A673 (cell line): Measurements from ENCODE around the gene RNF183.

Experiments
- EZH2 ChIP-seq: fragments of 200-600 bp; sonication (generic); IDR thresholded peaks from 2 replicates; pipeline ENCODE4 v1.6.1; 2017; ENCODE audit warnings: borderline replicate concordance, low read depth, mild to moderate bottlenecking, mixed read lengths, antibody characterized with exemption, low read length; ENCODE audit not compliant: poor library complexity, severe bottlenecking
- TF ChIP-seq, protein P1 (sequence below): fragments of 300-800, 200-600 bp; sonication (generic); conservative IDR thresholded peaks from 2 replicates; pipeline ENCODE4 v1.5.1; 2017; ENCODE audit warnings: low read depth, mild to moderate bottlenecking, antibody characterized with exemption, low read length, moderate library complexity, mixed read lengths

- TF ChIP-seq, protein P1, sequence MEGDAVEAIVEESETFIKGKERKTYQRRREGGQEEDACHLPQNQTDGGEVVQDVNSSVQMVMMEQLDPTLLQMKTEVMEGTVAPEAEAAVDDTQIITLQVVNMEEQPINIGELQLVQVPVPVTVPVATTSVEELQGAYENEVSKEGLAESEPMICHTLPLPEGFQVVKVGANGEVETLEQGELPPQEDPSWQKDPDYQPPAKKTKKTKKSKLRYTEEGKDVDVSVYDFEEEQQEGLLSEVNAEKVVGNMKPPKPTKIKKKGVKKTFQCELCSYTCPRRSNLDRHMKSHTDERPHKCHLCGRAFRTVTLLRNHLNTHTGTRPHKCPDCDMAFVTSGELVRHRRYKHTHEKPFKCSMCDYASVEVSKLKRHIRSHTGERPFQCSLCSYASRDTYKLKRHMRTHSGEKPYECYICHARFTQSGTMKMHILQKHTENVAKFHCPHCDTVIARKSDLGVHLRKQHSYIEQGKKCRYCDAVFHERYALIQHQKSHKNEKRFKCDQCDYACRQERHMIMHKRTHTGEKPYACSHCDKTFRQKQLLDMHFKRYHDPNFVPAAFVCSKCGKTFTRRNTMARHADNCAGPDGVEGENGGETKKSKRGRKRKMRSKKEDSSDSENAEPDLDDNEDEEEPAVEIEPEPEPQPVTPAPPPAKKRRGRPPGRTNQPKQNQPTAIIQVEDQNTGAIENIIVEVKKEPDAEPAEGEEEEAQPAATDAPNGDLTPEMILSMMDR, result no peak
- TF ChIP-seq EZH2, result no peak
These were observed 45.3 kb downstream of the RNF183 start for GRCh38 chr9:113257863-113258262.
